ENCODE data around the gene SPDYE4. TPM values are rescaled to one million over a fixed set of nuclear protein-coding genes. Genes with fewer than 3 reads are reported as not detected.

The SPDYE4 gene, protein sequence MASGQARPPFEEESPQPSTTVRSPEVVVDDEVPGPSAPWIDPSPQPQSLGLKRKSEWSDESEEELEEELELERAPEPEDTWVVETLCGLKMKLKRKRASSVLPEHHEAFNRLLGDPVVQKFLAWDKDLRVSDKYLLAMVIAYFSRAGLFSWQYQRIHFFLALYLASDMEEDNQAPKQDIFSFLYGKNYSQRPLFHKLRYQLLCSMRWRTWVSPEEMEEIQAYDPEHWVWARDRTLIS
- total RNA-seq: not detected in 2 replicates

DNA sequence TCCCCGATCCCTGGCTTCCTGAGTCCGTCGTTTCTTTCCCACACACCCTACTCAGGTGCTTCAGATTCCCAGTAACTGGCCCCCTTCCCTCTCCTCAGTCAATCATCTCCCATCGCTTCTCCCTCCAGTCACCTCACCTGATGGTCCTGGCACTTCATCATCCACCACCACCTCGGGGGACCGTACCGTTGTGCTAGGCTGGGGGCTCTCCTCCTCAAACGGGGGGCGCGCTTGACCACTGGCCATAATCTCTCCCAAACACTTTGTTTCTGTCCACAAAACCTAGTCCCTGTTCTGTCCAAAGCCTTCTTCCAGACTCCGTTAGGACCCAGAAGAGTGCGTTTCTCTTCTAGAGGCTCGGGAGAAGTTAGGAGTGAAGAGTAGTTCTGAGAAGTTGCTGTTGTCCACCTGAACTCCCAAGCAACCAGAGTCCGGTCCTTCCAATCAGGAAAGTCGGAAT, at the start of gene SPDYE4:
Gene SPDYE4 (minus strand): TSS at position 410 of the 460 bp plus-strand sequence. CDS start 164 bp downstream, at position 246.

DNA sequence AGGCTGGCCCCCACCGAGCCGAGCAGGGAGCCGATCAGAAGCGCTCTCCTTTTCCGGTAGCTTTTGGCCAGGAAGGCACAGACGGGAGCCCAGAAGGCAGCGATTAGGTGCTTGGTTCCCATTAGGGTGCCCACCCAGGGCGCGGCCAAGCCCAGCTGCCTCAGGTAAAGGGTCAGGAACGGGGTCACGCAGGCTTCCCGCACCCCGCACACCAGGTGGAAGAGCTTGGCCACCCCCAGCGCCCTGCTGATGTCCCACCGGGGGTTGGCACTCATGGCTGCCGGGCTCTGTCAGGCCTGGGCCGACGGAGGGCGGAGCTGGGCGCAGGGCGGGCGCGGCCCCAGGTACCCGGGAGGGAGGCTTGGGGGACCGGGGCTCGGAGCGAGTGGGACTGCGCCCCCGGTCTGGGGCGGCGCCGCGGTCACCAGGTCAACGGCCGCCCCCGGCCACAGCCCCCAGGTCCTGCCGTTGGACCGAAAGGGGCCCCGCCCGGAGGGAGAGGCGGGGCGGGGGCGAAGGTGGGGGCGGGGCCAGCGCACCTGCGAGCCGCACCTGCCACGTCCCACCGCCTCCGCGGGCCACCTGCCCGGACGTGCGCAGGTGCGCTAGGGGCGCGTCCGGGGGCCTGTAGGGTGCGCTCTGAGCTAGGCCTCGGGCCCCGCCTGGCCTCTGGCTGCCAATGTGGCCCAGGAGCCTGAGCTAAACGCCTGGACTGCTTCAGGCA, 40.7 kb upstream of the SPDYE4 start, which contains the start of gene MFSD6L:
Gene MFSD6L (minus strand): TSS at position 520 of the 724 bp plus-strand sequence. CDS start 245 bp downstream, at position 275.

Other genes starting within 250 kb of the SPDYE4 start
- 166 and 185 TPM in 2 replicates for gene MYH10, start 127.8 kb downstream of the SPDYE4 start, total RNA-seq
- gene CCDC42, start 13.7 kb downstream of the SPDYE4 start, total RNA-seq: not detected in 2 replicates
- not detected in 2 replicates for gene MFSD6L, start 40.8 kb upstream of the SPDYE4 start, total RNA-seq
- gene PIK3R6, start 109.1 kb upstream of the SPDYE4 start, total RNA-seq: not detected in 2 replicates
- gene PIK3R5, start 207.2 kb upstream of the SPDYE4 start, total RNA-seq: not detected in 2 replicates